Measurements from ENCODE around the gene WDFY2. TPM values are rescaled to one million over a fixed set of nuclear protein-coding genes. Genes with fewer than 3 reads are reported as not detected.
"Not testable (repeated sequence)": the region's sequence is repeated elsewhere in the genome, so short reads cannot be mapped to it uniquely, and the experiment has no call there.

WDFY2 gene
- total RNA-seq, 1 donor from 2014 or later = 9.1 TPM

DNA sequence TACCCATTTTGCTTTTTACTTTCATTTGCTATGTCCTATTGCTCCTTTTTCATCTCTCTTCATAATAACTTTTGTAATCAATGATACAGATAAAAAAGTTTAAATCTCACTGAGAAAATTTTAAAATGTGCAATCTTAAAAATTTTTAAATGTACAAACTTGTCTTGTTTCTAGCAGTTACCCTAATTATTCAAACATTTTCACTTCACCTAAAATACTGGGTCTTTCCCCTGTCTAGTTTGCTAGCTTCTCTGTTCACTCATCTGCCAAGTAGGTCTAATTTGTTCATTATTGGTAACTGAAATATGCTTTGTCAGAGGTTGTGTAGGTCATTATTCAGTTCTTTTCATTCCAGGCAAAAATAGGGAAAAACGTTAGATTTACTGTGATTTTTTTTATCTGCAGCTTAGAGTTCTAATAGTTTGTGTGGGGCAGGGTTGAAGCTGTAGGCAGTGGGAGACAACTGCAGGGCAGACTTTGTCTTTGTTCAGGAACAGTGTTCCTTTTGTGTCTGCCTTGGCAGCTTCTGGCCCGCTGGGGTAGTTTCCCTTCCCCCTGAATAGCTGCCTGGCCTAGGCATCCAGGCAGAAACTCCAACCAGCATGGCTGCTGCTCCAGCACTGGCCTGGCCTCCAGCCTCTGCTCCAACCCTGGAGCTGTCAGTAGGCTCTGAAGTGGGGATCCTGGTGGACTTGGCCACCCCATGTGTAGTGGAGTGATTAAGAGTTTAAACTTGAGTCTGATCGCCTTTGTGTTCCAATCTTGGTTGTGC lies 48.5 kb downstream of the WDFY2 start:
- no peak for DNase-seq (ENCODE audit: low read depth)

DNA sequence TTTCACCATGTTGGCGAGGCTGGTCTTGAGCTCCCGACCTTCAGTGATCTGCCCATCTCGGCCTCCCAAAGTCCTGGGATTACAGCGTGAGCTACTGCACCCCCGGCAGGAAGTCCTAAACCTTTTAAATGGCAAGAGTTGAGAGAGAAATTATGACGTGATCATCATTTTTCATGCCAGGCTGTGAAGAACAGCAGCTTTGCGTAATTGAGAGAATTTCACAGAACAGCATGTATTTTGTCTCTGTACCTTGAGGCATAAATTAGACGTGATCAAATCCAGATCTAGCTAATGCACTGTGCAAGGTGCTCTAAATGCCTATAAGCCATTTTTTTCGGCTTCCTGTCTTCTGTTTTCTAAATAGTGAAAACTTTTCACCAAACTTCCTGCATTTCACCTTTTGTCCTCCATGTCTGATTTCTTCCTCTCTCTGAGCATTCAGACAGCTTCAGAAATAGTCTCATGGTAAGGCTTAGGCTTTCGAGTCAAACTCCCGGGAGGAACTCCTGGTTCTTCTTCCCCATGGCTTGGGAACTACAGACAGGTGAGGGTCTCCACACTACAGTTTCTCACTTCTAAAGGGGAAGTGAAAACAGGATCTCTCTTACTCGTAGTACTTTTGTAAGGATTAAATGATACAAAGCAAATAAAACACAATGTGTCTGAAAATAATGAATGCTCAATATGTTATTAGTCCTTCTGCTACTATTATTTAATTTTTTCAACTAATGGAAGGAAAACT lies 51.0 kb downstream of the WDFY2 start:
- DNase-seq (ENCODE audit: low read depth) = no peak

DNA sequence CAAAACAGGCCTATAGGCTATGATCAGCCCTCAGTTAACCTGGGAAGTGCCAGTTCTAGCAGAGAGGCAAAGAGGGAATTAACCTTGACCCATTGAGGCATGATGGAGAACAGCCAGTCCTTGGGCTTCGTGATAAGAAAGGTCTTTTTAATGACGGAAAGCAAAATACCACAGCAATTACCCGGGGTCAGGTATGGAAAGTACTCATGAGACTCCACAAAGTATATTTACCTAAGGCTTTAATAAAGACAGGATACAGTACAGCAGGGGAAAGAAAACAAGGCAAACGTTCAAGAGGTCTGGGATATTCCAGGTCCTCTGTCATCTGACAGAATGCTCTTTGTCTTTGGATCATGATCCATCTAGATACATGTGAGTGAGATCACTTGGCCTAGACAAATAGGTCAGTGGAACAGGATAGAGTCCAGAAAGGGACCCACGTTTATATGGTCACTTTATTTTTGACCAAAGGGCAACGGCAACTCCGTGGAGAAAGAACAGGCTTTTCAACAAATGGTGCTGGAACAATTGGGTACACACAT lies 52.2 kb downstream of the WDFY2 start:
- DNase-seq (ENCODE audit: low read depth) = peak; percentile 47

DNA sequence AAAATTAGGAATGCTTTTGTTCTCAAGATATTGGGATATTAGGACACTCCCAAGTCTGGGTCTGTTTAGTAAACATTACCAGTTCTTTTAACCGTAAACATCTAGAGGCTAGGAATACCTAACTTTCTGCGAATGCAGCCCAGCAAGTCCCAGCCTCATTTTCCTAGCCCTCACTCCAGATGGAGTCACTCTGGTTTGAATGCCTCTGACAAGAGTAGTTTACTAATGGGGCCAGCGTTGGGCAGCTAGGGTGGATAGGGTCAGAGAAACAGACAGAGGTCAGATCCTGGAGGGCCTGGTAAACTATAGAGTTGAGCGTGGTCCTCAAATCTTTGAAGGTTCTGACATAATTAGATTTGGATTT lies 53.6 kb downstream of the WDFY2 start:
- DNase-seq (ENCODE audit: low read depth) = no peak

DNA sequence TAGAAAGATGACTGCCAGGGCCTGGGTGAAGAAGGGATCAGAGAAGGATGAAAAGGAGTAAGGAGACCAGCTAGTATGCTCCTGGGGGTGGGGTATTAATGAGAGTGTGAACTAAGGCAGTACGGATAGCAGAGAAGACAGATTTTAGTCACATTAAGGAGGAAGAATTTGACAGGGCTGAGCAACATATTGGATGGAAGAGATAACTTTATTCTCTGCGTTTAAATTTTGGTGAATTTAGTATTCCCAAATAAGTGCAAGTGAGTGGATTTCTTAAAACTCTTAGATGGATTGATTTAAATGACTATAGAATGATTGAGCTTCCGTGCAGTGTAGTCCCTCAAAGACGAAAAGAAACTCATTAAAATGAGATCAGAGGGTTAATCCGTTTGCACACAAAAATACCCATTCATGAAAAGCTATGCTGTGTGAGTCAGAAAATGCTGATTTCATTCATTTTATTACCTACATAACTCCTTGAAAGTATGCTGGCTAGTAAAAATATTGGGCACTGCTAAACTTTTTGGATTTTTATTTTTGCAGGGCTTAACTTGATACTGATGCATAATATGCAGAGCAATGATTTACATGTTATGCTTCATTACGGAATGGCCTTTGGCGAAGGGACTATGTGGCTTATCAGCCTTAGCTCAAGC lies 54.1 kb downstream of the WDFY2 start:
- peak; percentile 35 for DNase-seq (ENCODE audit: low read depth)

DNA sequence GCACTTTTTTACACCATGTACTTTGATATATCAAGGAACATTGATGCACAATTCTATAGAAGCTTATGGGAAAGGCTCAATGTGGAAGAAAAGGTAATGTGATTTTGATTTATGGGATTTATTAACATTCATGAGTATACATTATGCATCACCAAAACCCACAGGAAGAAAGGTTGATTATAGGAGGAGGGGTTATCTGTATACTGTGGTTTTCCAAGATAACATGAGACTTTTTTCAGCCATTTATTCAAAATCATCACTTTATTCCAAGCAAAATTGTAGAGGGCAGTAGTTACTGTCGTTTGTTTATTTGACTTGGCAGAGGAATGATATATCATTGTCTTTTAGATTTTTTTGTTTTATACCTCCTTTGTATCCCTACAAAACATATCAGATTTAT lies 54.9 kb downstream of the WDFY2 start:
- DNase-seq (ENCODE audit: low read depth) = no peak

DNA sequence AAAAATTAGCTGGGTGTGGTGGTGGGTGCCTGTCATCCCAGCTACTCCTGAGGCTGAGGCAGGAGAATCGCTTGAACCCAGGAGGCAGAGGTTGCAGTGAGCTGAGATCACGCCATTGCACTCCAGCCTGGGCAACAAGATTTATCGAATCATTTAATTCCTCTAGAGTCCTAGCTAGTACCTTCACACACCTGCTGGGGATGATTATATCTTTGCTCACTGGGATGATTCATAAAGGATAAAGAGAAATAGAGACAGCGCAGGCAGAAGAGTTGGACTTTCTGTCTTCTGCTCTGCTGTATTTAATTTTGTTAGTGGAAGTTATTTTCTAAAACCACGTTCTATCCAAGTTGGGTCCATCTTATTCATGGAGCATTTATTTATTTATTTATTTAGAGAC lies 56.4 kb downstream of the WDFY2 start:
- not testable (repeated sequence) for DNase-seq (ENCODE audit: low read depth)

DNA sequence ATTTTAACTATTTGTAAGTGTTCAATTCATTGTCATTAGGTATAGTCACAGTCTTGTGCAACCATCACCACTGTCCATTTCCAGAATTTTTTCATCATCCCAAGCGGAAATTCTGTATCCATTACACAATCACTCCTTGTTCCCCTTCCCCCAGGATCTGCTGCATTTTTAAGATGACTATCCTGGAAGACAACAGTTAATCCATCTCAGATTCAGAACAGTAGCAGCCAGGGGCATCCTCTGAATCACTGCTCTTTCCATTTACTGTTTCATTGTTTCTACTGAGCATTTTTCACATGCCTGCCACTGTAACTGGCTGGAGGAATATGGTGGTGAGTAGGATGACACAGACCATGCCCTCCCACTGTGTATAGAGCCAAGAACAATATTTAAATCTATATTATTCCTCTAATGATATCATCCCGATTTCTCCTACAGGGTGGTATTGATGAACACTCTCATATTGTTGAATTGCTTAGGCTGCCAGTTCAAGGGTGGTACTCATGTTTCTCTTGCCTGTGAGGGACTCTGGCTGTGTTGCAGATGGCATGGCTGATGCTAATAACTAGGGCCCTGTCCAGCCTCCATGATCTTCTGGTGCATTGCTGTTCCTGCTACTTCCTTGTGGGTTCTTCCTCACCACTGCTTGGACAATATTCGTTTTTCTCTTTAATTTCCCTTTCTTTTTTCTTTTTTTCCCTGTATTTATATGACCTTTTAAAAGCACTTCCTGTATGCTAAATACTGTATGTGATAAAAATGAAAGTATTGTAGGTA lies 59.0 kb downstream of the WDFY2 start:
- peak; percentile 94 for DNase-seq (ENCODE audit: low read depth)

DNA sequence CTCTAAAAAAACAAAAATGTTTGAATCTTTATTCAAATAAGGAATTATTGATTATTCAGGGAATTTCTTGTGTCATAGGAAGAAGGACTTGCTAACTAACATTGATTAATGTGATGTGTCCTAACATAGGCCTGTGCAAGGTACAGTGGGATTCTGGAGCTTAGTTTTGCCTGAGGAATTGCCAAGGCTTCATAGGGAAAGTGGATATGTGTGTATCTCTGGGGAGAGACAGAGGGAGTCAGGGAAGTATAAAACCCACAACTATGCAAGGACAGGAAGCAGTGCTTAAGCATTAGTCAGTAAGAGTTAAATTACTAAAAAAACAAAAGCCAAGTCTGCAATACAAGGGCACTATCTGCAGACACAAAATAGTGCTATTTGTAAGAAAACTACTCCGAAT lies 59.6 kb downstream of the WDFY2 start:
- DNase-seq (ENCODE audit: low read depth) = peak; percentile 97

DNA sequence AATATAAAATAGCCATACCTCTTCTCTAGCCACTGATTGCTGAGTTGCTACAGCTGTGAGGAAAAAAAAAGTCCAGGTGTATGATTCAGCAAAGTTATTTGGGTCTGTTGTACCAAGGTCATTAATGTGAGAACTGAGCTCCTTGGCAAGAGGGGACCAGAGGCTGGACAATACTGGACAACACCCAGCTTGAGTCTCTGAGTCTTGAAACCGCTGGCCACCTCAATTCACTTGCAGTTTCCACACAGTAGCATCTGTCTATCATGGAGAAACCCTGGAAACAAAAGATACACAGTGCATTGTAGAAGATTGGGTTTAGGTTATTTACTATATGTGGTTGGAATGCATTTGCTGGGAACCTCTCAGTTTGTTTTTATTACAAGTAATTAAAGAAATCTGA lies 60.4 kb downstream of the WDFY2 start:
- DNase-seq (ENCODE audit: low read depth) = peak; percentile 90

DNA sequence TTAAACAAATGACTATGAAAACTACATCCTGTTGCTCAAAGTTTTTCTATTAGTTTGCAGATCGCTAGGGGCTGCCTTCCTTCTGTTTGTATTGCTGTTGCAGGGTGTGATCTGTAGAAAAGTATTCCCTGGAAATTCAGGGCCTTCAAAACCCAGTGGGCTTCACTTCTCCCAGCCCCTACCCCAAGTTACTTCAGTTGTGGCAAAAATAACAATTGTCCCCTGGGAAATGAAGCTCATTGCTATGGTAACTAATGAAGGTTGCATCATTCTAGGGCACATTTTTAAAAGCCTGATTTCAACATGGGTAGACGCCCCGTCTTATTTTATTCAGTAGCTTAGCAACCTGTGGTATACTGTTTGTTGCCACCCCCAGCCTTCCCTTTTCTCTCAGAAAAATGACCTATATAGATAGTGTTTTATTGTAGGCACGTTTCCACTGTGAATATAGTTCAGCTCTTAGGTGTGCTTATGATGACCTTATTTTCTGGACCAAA lies 60.9 kb downstream of the WDFY2 start:
- peak; percentile 91 for DNase-seq (ENCODE audit: low read depth)

DNA sequence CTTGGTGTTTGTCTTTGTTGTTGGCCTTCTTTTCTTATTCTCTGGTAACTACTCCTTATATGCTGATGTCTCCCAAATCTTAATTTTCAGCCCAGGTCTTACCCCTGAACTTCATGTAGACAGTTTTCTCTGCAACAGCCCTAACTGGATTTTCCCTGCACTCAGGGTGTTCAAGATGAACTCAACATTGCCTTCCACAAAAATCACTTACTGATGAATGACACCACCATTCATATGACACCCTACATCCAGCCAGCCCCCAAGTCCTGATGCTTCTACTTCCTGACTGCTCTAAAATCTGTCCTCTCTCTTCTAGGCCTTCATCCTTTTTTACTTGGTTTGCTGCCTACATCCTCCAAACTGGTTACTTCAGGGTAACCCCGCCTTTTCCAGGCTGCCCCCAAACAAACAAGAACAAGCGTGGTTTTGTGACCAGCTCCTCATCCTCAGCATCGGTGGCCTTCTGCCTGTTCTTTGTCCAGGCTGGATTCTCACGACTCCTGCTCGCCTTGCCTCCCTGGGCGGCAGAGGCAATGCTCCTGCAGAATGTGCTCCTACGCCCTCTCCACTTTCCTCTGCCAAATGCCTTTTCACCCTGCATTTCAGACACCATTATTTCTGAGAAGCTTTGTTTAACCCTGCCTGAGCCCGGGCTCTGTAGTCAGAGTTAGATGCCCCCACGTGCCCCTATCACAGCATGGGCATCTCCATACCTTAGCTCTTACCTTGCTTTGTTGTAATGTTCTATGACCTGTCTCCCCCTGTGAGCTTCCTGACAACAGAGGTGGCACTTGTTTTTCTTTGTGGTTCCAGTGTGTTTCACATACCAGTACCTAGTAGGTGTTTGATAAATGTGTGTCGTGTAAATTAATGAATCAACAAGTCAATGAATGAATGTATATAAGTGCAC lies 61.8 kb downstream of the WDFY2 start:
- peak; percentile 43 for DNase-seq (ENCODE audit: low read depth)

DNA sequence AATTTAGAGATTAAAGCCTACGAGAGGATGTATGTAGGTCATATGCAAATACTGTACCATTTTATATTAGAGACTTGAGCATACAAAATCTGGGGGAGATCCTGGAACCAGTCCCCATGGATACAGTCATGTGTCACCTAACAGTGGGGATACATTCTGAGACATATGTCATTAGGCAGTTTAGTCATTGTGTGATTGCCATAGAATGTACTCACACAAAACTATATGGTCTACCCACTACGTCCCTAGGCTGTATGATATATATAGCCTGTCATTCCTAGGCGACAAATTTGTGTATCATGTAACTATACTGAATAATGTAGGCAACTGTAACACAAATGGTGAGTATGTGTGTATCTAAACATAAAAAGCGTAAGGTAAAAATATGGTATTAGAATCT lies 62.8 kb downstream of the WDFY2 start:
- DNase-seq (ENCODE audit: low read depth) = no peak

DNA sequence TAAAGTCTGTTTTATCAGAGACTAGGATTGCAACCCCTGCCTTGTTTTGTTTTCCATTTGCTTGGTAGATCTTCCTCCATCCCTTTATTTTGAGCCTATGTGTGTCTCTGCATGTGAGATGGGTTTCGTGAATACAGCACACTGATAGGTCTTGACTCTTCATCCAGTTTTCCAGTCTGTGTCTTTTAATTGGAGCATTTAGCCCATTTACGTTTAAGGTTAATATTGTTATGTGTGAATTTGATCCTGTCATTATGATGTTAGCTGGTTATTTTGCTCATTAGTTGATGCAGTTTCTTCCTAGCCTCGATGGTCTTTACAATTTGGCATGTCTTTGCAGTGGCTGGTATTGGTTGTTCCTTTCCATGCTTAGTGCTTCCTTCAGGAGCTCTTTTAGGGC lies 67.9 kb downstream of the WDFY2 start:
- not testable (repeated sequence) for DNase-seq (ENCODE audit: low read depth)

DNA sequence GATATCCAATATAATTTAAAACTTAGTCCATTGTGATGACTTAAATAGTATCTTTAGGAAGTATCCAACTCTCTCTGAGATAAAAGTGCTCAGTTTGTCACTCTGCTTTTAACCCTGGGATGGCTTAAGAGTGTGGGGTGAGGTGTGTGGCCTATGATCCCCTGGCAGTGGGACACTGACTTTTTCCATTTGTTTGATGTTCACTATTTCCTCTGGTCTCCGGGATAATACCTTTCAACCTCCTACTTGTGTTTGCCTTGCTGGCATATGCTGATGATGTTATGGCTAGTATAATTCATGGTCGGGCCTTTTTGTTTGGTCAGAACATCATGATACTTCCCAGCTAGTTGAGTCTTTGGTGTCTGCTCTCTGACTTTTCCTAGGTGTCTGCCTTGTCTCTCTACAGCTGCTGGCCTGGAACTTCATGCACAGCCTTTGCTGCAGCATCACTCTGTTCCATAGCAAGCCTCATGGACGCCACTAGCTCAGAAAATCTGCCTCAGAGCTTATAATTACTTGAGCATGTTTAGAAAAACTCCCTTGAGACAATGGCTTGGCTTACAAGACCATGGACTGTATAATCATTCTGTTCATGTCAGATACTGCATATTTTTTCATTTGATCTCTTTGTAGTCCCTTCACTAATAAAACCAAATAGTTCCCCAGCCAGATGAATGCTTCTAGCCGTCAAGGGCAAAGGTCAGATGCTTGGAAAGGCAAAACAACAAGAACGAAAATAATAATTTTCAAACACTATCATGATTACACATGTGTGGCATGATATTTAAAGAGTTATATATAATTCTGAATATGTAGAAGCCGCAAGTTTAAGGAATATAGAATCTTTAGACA lies 75.2 kb downstream of the WDFY2 start:
- no peak for DNase-seq (ENCODE audit: low read depth)

DNA sequence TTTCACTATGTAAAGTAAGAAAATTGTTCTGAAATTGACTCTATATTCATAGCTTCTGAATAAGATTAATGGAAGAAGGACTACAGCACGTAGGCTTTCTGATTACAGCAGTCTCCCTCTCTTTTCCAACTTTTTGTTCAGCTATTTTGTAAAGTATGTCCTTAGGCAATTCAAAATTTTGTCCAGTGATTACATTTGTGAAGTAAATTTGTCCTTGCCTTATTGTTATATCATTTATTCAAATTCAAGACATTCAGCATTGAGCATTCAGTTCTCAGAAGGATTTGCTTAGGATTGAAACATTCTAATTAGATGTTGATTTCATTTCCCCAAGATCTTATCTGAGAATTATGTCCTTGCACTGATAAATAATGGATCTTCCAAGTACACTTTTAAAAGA lies 76.6 kb downstream of the WDFY2 start:
- DNase-seq (ENCODE audit: low read depth) = no peak

DNA sequence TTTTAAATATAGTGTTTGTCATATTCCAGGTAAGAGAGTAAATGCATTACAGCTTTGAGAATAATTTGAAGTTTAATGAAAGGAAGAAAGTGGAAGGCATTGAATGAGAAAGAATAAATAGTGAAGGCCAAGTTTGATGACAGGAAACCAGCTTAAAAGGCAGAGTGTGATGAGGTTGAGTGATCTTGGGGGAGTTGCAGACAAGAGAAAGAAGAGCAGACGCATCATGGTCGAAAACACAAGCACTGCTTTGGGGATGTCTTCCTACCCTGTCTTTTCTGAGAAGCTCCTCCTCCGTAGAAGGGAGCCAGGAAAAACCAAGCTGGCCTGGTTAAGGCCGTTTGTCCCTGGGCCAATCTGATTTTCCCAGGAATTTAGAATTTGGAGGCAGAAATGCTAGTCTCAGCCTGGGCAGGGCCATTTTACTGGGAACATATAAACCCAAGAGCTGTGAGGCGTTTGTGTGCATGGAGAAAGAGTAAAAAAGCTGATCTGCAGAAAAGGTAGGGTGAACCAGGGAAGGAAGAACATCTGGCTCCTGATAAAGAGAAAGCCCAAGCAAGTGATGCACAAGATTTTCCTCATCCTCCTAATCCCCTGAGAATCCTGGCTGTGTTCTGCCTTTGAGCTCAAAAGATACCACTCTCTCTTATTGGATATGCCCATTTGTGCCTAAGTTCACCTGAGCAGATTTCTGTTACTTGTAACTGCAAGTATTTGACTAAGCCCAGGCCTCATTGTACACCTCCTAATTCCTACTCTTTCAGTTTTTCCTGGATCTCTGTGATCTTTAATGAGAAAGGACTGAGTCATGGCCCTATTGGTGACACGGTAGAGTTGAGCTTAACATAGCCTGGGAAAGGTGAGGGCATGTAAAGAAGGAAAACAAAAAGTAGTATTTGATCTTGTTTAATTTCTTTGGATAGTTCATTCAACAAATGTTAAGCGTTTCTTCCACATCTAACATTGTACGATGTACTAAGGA lies 80.0 kb downstream of the WDFY2 start:
- peak; percentile 55 for DNase-seq (ENCODE audit: low read depth)

DNA sequence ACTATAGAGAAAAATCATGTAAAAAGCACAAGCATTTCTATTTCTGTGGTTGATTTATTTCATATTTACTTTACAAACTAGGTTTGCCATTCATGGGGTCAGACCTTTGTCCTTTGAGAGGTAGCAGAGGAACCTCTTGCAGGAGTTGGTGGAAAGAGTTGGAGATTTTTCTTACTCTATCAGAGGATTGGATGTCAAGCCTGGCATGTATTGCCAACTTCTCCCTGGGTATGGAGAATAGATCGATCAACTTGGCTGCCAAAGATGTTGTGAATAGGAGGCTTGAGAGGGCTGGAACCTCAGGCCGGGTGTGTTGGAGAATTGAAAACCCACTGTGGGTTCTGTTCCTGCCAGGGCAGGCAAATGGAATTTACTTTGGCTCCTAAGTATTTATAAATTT lies 81.2 kb downstream of the WDFY2 start:
- no peak for DNase-seq (ENCODE audit: low read depth)

Data from renal cortical epithelial cell (primary cell).